GM12892 (cell line): Measurements from ENCODE around the gene SIK2.

Experiments used
- POLR2A ChIP-seq: IDR thresholded peaks from 2 replicates; pipeline ENCODE4 v1.6.1; 2011; ENCODE audit warnings: low read depth, low read length, control low read depth
- POLR2AphosphoS5 ChIP-seq: IDR thresholded peaks from 2 replicates; pipeline ENCODE4 v1.6.1; 2011; ENCODE audit warnings: low read depth, low read length, control low read depth

DNA sequence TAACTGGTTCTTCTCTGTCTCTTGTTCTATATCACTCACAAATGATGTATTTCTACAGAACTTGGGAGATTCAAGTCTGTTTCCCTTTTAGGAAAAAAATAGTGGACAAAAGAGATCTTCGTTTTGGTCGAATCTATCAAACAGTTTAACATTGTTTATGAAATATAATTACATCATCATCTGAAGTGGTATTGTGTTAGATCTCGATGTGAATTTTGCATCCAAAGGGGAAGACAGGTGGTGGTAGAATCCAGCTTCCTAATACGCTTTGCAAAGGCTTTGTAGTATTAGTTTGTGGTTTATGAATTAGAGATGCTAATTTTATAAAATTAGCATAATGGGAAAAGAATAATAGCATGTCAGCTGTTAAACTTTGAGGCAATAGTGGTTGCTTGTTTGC is 3.4 kb downstream of the SIK2 start:
- no peak for TF ChIP-seq POLR2AphosphoS5
- TF ChIP-seq POLR2A = no peak
